H54 (cell line): ENCODE results near the gene EPHA5.

ENCODE experiments used
- DNase-seq: peaks from one replicate; pipeline ENCODE4 v3.0.0; 2011; ENCODE audit warnings: low spot score, mixed read lengths; ENCODE audit not compliant: insufficient read length
- FAIRE-seq: peaks from 3 replicates; lab custom pipeline; 2011; peaks lifted over from hg19 to GRCh38; lab: Jason Lieb, UNC
- POLR2A ChIP-seq: IDR thresholded peaks from 2 replicates; pipeline ENCODE4 v1.6.1; 2011; ENCODE audit warnings: low read depth, mild to moderate bottlenecking, low read length

EPHA5 gene

GRCh38 chr4:65393078-65393477 lies 277.2 kb downstream of the EPHA5 start:
- DNase-seq (no peak), FAIRE-seq (no peak)

GRCh38 chr4:65392488-65392887 lies 277.8 kb downstream of the EPHA5 start:
- FAIRE-seq (no peak), DNase-seq (no peak)
- TF ChIP-seq POLR2A, result no peak

More at GRCh38 chr4:65393078-65393477, 277.2 kb downstream of the EPHA5 start:
- TF ChIP-seq POLR2A, result no peak

GRCh38 chr4:65391814-65392213 lies 278.5 kb downstream of the EPHA5 start:
- DNase-seq (no peak), FAIRE-seq (no peak)
- TF ChIP-seq POLR2A, result no peak

GRCh38 chr4:65391382-65391781 lies 278.9 kb downstream of the EPHA5 start:
- DNase-seq (no peak), FAIRE-seq (no peak)
- no peak for TF ChIP-seq POLR2A

- TF ChIP-seq POLR2A, result no peak
- DNase-seq (no peak), FAIRE-seq (no peak)
These were observed 283.4 kb downstream of the EPHA5 start for GRCh38 chr4:65386927-65387326.

GRCh38 chr4:65383589-65384305 lies 286.5 kb downstream of the EPHA5 start:
- TF ChIP-seq POLR2A, result no peak
- DNase-seq (no peak), FAIRE-seq (no peak)

GRCh38 chr4:65381648-65382047 lies 288.6 kb downstream of the EPHA5 start:
- TF ChIP-seq POLR2A, result no peak
- DNase-seq, result no peak
- no peak for FAIRE-seq

- FAIRE-seq (no peak), DNase-seq (no peak)
- no peak for TF ChIP-seq POLR2A
These were observed 299.6 kb downstream of the EPHA5 start for GRCh38 chr4:65370709-65371108.

GRCh38 chr4:65367306-65367705 lies 303.0 kb downstream of the EPHA5 start:
- DNase-seq (no peak), FAIRE-seq (no peak)
- TF ChIP-seq POLR2A, result no peak

- FAIRE-seq (no peak), DNase-seq (no peak)
- TF ChIP-seq POLR2A, result no peak
These were observed 311.4 kb downstream of the EPHA5 start for GRCh38 chr4:65358914-65359313.

- no peak for TF ChIP-seq POLR2A
- FAIRE-seq, result no peak
- no peak for DNase-seq
These were observed 317.2 kb downstream of the EPHA5 start for GRCh38 chr4:65353098-65353497.

- no peak for FAIRE-seq
- DNase-seq, result no peak
- TF ChIP-seq POLR2A, result no peak
These were observed 325.9 kb downstream of the EPHA5 start for GRCh38 chr4:65344278-65344825.

- DNase-seq (no peak), FAIRE-seq (no peak)
- no peak for TF ChIP-seq POLR2A
These were observed 326.9 kb downstream of the EPHA5 start for GRCh38 chr4:65343342-65343741.

- FAIRE-seq (no peak), DNase-seq (no peak)
- TF ChIP-seq POLR2A, result no peak
These were observed 328.7 kb downstream of the EPHA5 start for GRCh38 chr4:65341557-65341956.
